ENCODE data around the gene DCTN4. TPM values are rescaled to one million over a fixed set of nuclear protein-coding genes. Genes with fewer than 3 reads are reported as not detected.
"Not testable (repeated sequence)": the region's sequence is repeated elsewhere in the genome, so short reads cannot be mapped to it uniquely, and the experiment has no call there.

The DCTN4 gene
- total RNA-seq, 2 experiments from 2014 or later, result 12.6 to 22.4 TPM

DNA sequence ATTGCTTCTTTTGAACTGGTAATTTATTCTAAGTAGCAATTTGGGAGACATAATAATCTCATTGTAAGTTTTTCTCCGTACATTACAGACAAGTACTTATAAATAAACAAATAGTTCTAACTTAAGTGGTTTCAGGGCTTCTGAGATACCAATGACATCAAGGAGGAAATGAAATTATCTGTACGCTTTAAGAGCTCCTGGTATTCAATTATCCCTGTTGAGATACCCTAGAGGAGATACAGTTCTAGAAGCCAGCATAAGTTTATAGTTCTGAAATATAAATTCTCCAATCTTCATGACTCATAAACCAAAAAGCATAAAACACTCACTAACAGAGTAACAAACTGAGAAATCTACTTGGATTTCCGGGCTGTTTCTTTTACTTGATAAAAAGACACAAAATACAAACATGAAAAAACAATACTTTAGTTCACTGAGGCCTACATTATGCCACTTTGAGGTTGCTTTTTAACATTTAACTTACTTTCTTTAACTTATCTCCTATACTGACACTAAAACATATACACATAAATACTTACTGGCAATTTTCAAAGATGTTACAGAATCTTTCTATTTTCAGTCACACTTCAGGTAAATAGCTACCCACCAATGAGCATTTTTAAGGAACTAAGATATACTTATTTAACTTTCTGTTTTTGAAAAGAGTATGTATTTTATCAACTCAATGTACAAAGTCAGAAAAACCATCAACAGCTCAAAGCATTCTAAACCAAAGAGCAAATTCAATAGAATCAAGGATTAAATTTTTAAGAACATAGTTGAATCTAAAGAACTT, 7.5 kb downstream of the DCTN4 start:
- no peaks in the 10 kb centered on the region for H3K4me1 ChIP-seq (ENCODE audit: insufficient read depth, low read length, poor library complexity, severe bottlenecking)
- H3K4me3 ChIP-seq (ENCODE audit: low read depth, low read length, poor library complexity, severe bottlenecking), result no peak overlapping the region
- intact Hi-C loops (cut with micrococcal nuclease; ENCODE audit: unreplicated experiment), result no loop called here
- ChIA-PET POLR2A (interaction anchor here (0.5 to 1.6 kb wide), 7 partner anchors 10 to 724 kb away, joined by 3 to 11 read pairs (median 3); no protein-coding TSS in a partner anchor), CTCF (ENCODE audit: unreplicated experiment) (no interaction called here)
- DNase-seq (ENCODE audit: low spot score), result no peak
- H3K79me2 ChIP-seq (ENCODE audit: insufficient read depth, low read depth, low read length), result no peaks in the 10 kb centered on the region
- H3K4me2 ChIP-seq (ENCODE audit: low read length), result no peak overlapping the region
- no TSS peak for BruUV-seq (replicated peaks)
- no peak overlapping the region for H2AFZ ChIP-seq (ENCODE audit: low read length)
- no peak overlapping the region for H3K27ac ChIP-seq (ENCODE audit: low read depth, low read length, poor library complexity, severe bottlenecking)
- no peak for TF ChIP-seq EZH2phosphoT487 (IDR thresholded peaks at IDR 0.05; ENCODE audit: borderline replicate concordance, low read depth, low read length)
- TF ChIP-seq, protein P1, sequence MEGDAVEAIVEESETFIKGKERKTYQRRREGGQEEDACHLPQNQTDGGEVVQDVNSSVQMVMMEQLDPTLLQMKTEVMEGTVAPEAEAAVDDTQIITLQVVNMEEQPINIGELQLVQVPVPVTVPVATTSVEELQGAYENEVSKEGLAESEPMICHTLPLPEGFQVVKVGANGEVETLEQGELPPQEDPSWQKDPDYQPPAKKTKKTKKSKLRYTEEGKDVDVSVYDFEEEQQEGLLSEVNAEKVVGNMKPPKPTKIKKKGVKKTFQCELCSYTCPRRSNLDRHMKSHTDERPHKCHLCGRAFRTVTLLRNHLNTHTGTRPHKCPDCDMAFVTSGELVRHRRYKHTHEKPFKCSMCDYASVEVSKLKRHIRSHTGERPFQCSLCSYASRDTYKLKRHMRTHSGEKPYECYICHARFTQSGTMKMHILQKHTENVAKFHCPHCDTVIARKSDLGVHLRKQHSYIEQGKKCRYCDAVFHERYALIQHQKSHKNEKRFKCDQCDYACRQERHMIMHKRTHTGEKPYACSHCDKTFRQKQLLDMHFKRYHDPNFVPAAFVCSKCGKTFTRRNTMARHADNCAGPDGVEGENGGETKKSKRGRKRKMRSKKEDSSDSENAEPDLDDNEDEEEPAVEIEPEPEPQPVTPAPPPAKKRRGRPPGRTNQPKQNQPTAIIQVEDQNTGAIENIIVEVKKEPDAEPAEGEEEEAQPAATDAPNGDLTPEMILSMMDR (conservative IDR thresholded peaks at IDR 0.05; ENCODE audit: low read length), result no peak
- H4K20me1 ChIP-seq (ENCODE audit: insufficient read depth, low read length), result no peaks in the 10 kb centered on the region
- no peaks in the 10 kb centered on the region for H3K9me3 ChIP-seq (ENCODE audit: low read length)
- H3K36me3 ChIP-seq (ENCODE audit: insufficient read depth, low read length), result peaks cover 40% of the 10 kb centered on the region
- H3K9me2 ChIP-seq (ENCODE audit: insufficient read depth, low read length), result no peaks in the 10 kb centered on the region

DNA sequence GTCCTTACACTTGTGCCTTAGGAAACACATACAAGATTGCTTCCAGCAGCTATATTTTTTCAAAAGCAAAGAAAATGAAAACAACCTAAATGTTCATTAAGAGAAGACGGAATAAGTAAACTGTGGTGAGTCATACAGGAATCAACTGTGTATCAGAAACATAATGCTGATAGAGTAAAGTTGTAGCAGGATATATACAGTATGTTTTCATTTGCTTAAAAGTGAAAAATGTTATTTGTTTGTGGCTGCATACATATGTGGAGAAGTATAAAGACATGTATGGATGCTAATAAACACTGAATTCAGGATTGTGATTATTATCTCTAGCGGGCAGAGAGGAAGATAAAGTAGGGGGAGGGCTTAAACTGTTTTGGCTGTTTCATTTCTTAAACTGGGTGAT, 8.3 kb downstream of the DCTN4 start:
- H3K9me2 ChIP-seq (ENCODE audit: insufficient read depth, low read length), result no peaks in the 10 kb centered on the region
- H3K4me3 ChIP-seq (ENCODE audit: low read depth, low read length, poor library complexity, severe bottlenecking), result no peak overlapping the region
- no peak overlapping the region for H3K4me2 ChIP-seq (ENCODE audit: low read length)
- intact Hi-C loops (cut with micrococcal nuclease; ENCODE audit: unreplicated experiment), result no loop called here
- DNase-seq (ENCODE audit: low spot score), result no peak
- H3K4me1 ChIP-seq (ENCODE audit: insufficient read depth, low read length, poor library complexity, severe bottlenecking), result no peaks in the 10 kb centered on the region
- no peak overlapping the region for H2AFZ ChIP-seq (ENCODE audit: low read length)
- ChIA-PET POLR2A (interaction anchor here (0.8 to 1.6 kb wide), 6 partner anchors 11 to 725 kb away, joined by 3 to 11 read pairs (median 3); no protein-coding TSS in a partner anchor), CTCF (ENCODE audit: unreplicated experiment) (no interaction called here)
- no peak overlapping the region for H3K27ac ChIP-seq (ENCODE audit: low read depth, low read length, poor library complexity, severe bottlenecking)
- H4K20me1 ChIP-seq (ENCODE audit: insufficient read depth, low read length), result no peaks in the 10 kb centered on the region
- no peak for TF ChIP-seq EZH2phosphoT487 (IDR thresholded peaks at IDR 0.05; ENCODE audit: borderline replicate concordance, low read depth, low read length)
- TF ChIP-seq, protein P1 (conservative IDR thresholded peaks at IDR 0.05; ENCODE audit: low read length), result no peak
- H3K9me3 ChIP-seq (ENCODE audit: low read length), result no peaks in the 10 kb centered on the region
- H3K36me3 ChIP-seq (ENCODE audit: insufficient read depth, low read length), result peaks cover 31% of the 10 kb centered on the region
- no TSS peak for BruUV-seq (replicated peaks)
- no peaks in the 10 kb centered on the region for H3K79me2 ChIP-seq (ENCODE audit: insufficient read depth, low read depth, low read length)

DNA sequence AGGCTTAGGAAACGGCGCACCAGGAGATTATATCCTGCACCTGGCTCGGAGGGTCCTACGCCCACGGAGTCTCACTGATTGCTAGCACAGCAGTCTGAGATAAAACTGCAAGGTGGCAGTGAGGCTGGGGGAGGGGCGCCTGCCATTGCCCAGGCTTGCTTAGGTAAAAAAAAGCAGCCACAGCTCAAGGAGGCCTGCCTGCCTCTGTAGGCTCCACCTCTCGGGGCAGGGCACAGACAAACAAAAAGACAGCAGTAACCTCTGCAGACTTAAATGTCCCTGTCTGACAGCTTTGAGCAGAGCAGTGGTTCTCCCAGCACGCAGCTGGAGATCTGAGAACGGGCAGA, 15.7 kb downstream of the DCTN4 start:
- POLR2A ChIA-PET; H3K27ac ChIP-seq (ENCODE audit: low read depth, low read length, poor library complexity, severe bottlenecking); H3K4me2 ChIP-seq (ENCODE audit: low read length); CTCF ChIA-PET (ENCODE audit: unreplicated experiment); H3K9me2 ChIP-seq (ENCODE audit: insufficient read depth, low read length); intact Hi-C loops (cut with micrococcal nuclease; ENCODE audit: unreplicated experiment); H3K4me1 ChIP-seq (ENCODE audit: insufficient read depth, low read length, poor library complexity, severe bottlenecking); BruUV-seq (replicated peaks); H3K9me3 ChIP-seq (ENCODE audit: low read length); H2AFZ ChIP-seq (ENCODE audit: low read length); DNase-seq (ENCODE audit: low spot score); H3K79me2 ChIP-seq (ENCODE audit: insufficient read depth, low read depth, low read length); H3K4me3 ChIP-seq (ENCODE audit: low read depth, low read length, poor library complexity, severe bottlenecking); H3K36me3 ChIP-seq (ENCODE audit: insufficient read depth, low read length); H4K20me1 ChIP-seq (ENCODE audit: insufficient read depth, low read length): not testable (repeated sequence)

DNA sequence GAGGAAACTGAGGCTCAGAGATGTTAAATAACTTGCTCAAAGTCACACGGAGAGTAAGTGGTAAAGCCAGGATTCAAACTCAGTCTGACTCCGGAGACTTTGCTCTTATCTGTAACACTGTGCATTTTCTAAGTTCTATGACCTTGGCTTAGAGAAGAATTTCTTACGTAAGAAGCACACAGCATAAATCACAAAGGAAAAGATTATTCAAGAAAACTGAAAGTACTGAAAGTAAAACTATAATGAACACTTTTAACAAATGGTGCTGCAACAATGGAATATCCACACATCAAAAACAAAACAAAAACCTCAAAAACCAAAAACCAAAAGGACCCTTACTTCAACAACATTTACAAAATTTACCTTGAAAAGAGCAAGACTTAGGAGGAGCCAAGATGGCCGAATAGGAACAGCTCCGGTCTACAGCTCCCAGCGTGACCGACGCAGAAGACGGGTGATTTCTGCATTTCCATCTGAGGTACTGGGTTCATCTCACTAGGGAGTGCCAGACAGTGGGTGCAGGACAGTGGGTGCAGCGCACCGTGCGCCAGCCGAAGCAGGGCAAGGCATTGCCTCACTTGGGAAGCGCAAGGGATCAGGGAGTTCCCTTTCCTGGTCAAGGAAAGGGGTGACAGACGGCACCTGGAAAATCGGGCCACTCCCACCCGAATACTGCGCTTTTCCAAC, 16.2 kb downstream of the DCTN4 start:
- H3K4me2 ChIP-seq (ENCODE audit: low read length); BruUV-seq (replicated peaks); H4K20me1 ChIP-seq (ENCODE audit: insufficient read depth, low read length); H3K36me3 ChIP-seq (ENCODE audit: insufficient read depth, low read length); H3K4me1 ChIP-seq (ENCODE audit: insufficient read depth, low read length, poor library complexity, severe bottlenecking); H3K79me2 ChIP-seq (ENCODE audit: insufficient read depth, low read depth, low read length); H3K27ac ChIP-seq (ENCODE audit: low read depth, low read length, poor library complexity, severe bottlenecking); H3K4me3 ChIP-seq (ENCODE audit: low read depth, low read length, poor library complexity, severe bottlenecking); DNase-seq (ENCODE audit: low spot score); H2AFZ ChIP-seq (ENCODE audit: low read length); H3K9me3 ChIP-seq (ENCODE audit: low read length); CTCF ChIA-PET (ENCODE audit: unreplicated experiment); intact Hi-C loops (cut with micrococcal nuclease; ENCODE audit: unreplicated experiment); H3K9me2 ChIP-seq (ENCODE audit: insufficient read depth, low read length): not testable (repeated sequence)
- POLR2A ChIA-PET, result interaction anchor here (1.5 kb wide), 2 partner anchors 12 to 16 kb away, joined by 4 to 6 read pairs; partner anchors contain the start of gene DCTN4
